Measurements from ENCODE around the gene SLC8B1. TPM values are rescaled to one million over a fixed set of nuclear protein-coding genes. Genes with fewer than 3 reads are reported as not detected.

The SLC8B1 gene
- total RNA-seq, 1 donor from 2014 or later = 41.1 TPM

GRCh38 chr12:113332688-113333417 is 2.1 kb downstream of the SLC8B1 start:
- TF ChIP-seq CTCF (IDR thresholded peaks at IDR 0.05; ENCODE audit: insufficient read depth, low read length, poor library complexity, severe bottlenecking) = no peak
- DNase-seq (ENCODE audit: low read depth) = no peak

GRCh38 chr12:113330505-113330904 is 4.4 kb downstream of the SLC8B1 start:
- no peak for TF ChIP-seq CTCF (IDR thresholded peaks at IDR 0.05; ENCODE audit: insufficient read depth, low read length, poor library complexity, severe bottlenecking)
- Histone ChIP-seq H3K36me3 (ENCODE audit: control insufficient read depth, insufficient read depth, low read length) (no peaks in the 10 kb centered on the region), H3K27me3 (ENCODE audit: control insufficient read depth, insufficient read depth, low read length) (no peaks in the 10 kb centered on the region), H3K4me3 (ENCODE audit: low read depth, low read length) (no peak overlapping the region)
- DNase-seq (ENCODE audit: low read depth) = no peak

More at GRCh38 chr12:113332688-113333417, 2.1 kb downstream of the SLC8B1 start:
- H3K36me3 ChIP-seq (ENCODE audit: control insufficient read depth, insufficient read depth, low read length) = no peaks in the 10 kb centered on the region
- H3K4me3 ChIP-seq (ENCODE audit: low read depth, low read length) = no peak overlapping the region
- no peaks in the 10 kb centered on the region for H3K27me3 ChIP-seq (ENCODE audit: control insufficient read depth, insufficient read depth, low read length)

GRCh38 chr12:113329791-113330417 is 5.0 kb downstream of the SLC8B1 start:
- TF ChIP-seq CTCF (IDR thresholded peaks at IDR 0.05; ENCODE audit: insufficient read depth, low read length, poor library complexity, severe bottlenecking) = no peak
- no peak for DNase-seq (ENCODE audit: low read depth)
- no peaks in the 10 kb centered on the region for H3K27me3 ChIP-seq (ENCODE audit: control insufficient read depth, insufficient read depth, low read length)
- H3K36me3 ChIP-seq (ENCODE audit: control insufficient read depth, insufficient read depth, low read length) = no peaks in the 10 kb centered on the region
- H3K4me3 ChIP-seq (ENCODE audit: low read depth, low read length) = no peak overlapping the region

DNA sequence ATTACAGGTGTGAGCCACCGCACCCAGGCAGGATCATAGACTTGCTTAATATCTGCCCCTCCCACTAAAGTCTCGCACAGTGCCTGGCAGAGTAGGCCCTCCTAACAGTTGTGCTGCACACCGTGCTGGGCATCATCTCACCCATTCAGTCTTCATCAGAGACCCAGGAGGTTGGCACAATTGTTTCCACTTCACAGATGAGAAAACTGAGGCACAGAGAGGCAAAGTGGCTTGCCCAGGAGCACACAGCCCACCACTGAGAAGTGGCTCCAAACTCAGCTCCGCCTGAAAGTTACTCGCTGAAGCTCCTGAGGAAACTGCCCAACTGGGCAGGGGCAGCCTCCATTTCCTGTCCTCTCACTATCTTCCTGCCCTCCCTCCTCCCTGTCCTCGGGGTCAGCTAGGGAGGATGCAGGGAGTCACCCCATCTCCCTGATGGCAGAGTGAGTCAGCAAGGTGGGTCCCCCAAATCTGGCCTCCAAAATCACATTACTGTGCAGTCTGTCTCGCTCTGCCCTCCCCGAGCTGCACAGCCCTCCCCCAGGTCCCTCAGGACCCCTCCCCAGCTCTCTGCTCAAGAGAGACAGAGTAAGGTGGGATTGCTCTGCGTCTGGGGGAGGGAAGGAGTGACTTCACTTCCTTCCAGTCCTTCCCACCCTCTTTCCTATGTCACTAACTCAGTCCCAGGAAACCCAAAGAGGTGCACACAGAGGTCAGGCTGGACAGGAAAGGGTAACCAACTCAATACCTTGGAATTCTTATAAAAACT is 5.7 kb downstream of the SLC8B1 start:
- no peak overlapping the region for H3K4me3 ChIP-seq (ENCODE audit: low read depth, low read length)
- TF ChIP-seq CTCF (IDR thresholded peaks at IDR 0.05; ENCODE audit: insufficient read depth, low read length, poor library complexity, severe bottlenecking) = no peak
- no peaks in the 10 kb centered on the region for H3K36me3 ChIP-seq (ENCODE audit: control insufficient read depth, insufficient read depth, low read length)
- H3K27me3 ChIP-seq (ENCODE audit: control insufficient read depth, insufficient read depth, low read length) = no peaks in the 10 kb centered on the region
- DNase-seq (ENCODE audit: low read depth) = no peak

DNA sequence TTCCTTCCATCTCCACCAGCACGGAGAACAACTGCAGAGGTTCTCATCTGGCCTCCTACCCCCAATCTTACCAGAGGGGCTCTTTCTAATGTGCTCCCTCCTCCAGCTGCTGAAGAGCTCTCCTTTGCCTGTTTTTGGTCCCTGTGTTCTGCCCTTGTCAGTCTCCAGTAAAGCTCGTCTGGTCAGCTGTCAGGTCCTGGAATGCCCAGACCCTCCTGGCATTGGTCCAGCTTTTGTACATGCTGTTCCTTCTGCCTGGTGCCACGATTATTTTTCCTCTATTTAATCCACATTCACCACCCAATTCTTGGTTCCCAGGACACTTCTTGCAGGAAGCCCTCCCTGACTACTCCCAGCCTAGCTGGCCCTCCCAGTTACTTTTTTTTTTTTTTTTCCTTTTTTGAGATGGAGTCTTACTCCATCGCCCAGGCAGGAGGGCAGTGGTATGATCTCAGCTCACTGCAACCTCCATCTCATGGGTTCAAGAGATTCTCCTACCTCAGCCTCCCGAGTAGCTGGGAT is 6.5 kb downstream of the SLC8B1 start:
- H3K4me3 ChIP-seq (ENCODE audit: low read depth, low read length) = no peak overlapping the region
- H3K36me3 ChIP-seq (ENCODE audit: control insufficient read depth, insufficient read depth, low read length) = no peaks in the 10 kb centered on the region
- no peaks in the 10 kb centered on the region for H3K27me3 ChIP-seq (ENCODE audit: control insufficient read depth, insufficient read depth, low read length)
- DNase-seq (ENCODE audit: low read depth) = no peak
- no peak for TF ChIP-seq CTCF (IDR thresholded peaks at IDR 0.05; ENCODE audit: insufficient read depth, low read length, poor library complexity, severe bottlenecking)
